ENCODE data around the gene SLC39A12. TPM values are rescaled to one million over a fixed set of nuclear protein-coding genes. Genes with fewer than 3 reads are reported as not detected.

SLC39A12 gene
- total and polyA plus RNA-seq, 2 experiments from 2014 or later = not detected

GRCh38 chr10:17993361-17993760, 41.6 kb downstream of the SLC39A12 start:
- Histone ChIP-seq H3K4me2 (no peak overlapping the region), H3K79me2 (replicated peaks; ENCODE audit: insufficient read depth) (no peaks in the 10 kb centered on the region), H3K9me2 (ENCODE audit: insufficient read depth) (no peaks in the 10 kb centered on the region), H3K27ac (ENCODE audit: low read depth) (no peak overlapping the region), H2AFZ (0 out of 2 replicates have a peak overlapping the region, but pooled peaks have one; percentile 35), H3K4me3 (no peak overlapping the region), H4K20me1 (replicated peaks; ENCODE audit: insufficient read depth) (no peaks in the 10 kb centered on the region), H3F3A (replicated peaks; ENCODE audit: low read depth) (no peaks in the 10 kb centered on the region), H3K27me3 (ENCODE audit: insufficient read depth) (no peaks in the 10 kb centered on the region), H3K4me1 (ENCODE audit: insufficient read depth) (no peaks in the 10 kb centered on the region), H3K36me3 (ENCODE audit: insufficient read depth) (no peaks in the 10 kb centered on the region)
- DNase-seq (ENCODE audit: low spot score) (no peak), ATAC-seq (no peak)
- Mint-ChIP-seq H3K27ac (no peak overlapping the region), H3K27me3 (ENCODE audit: insufficient read depth, low read depth, poor library complexity) (no peaks in the 10 kb centered on the region), H3K9me3 (no peaks in the 10 kb centered on the region), H3K4me3 (no peak overlapping the region), H3K4me1 (no peaks in the 10 kb centered on the region; the same call in 2 of the 3 replicates), H3K36me3 (ENCODE audit: low read depth) (no peaks in the 10 kb centered on the region)
- TF ChIP-seq, protein P1, sequence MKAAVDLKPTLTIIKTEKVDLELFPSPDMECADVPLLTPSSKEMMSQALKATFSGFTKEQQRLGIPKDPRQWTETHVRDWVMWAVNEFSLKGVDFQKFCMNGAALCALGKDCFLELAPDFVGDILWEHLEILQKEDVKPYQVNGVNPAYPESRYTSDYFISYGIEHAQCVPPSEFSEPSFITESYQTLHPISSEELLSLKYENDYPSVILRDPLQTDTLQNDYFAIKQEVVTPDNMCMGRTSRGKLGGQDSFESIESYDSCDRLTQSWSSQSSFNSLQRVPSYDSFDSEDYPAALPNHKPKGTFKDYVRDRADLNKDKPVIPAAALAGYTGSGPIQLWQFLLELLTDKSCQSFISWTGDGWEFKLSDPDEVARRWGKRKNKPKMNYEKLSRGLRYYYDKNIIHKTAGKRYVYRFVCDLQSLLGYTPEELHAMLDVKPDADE (IDR thresholded peaks at IDR 0.05) = no peak
- no peak for TF ChIP-seq POLR2AphosphoS5 (IDR thresholded peaks at IDR 0.05; ENCODE audit: low read depth)
- TF ChIP-seq ZNF114 (CRISPR knock-in tag; IDR thresholded peaks at IDR 0.05) = no peak
- TF ChIP-seq JUNB (IDR thresholded peaks at IDR 0.05; ENCODE audit: unreplicated experiment) = no peak
- TF ChIP-seq EZH2phosphoT487 (IDR thresholded peaks at IDR 0.05; ENCODE audit: unreplicated experiment) = no peak
- TF ChIP-seq CTCF (conservative IDR thresholded peaks at IDR 0.05; ENCODE audit: low read depth in 2 of 2) = no peak
- no peak for TF ChIP-seq ZNF462 (CRISPR knock-in tag; IDR thresholded peaks at IDR 0.05)
- TF ChIP-seq EZH2 (IDR thresholded peaks at IDR 0.05; ENCODE audit: low read depth, unreplicated experiment) = no peak
- no peak for TF ChIP-seq CREB1 (CRISPR knock-in tag; IDR thresholded peaks at IDR 0.05; ENCODE audit: low read depth)
- no peak for TF ChIP-seq ZNF331 (CRISPR knock-in tag; IDR thresholded peaks at IDR 0.05; ENCODE audit: low read depth)
